Measurements from ENCODE around the gene CHST8. TPM values are rescaled to one million over a fixed set of nuclear protein-coding genes. Genes with fewer than 3 reads are reported as not detected.

The CHST8 gene
- total RNA-seq, 1 experiment from 2014 or later: not detected

DNA sequence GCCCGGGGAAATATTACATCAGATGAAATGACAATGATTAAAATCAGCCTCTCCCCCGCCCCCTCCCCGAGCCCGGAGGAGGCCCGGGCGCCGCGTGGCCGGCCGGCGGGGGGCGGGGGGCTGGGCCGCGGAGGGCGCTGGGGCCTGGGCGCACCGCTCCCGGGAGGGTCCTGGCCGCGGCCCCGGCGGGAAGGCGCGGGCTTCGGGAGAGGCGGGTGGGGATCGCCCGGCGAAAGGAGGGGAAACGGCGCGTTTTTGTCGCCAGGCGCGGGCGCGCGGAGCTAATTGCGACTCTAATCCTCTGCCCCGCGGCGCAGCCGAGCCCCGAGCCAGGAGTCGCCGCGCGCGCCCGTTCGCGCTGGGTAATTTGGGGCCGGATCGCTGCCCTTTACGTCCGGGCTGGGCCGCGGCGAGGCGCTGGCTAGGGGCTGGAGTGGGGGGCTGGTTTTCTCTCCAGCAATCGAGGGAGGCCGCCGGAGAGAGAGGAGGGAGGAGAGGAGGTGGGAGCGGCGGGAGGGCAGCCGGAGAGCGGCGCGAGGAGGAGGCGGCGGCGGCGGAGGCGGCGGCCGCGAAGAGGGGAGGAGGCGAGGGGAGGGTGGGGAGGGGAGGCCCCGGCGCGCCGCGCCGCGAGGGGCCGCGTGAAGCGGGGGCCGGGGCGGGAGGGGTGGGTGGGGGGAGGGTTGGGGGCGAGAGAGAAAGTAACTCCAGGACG is 174.6 kb downstream of the CHST8 start, which contains the start of gene KCTD15:
Gene KCTD15, plus strand, starts transcription at position 707 of the 712 bp plus-strand sequence. CDS start 3,585 bp downstream, outside the sequence.
- H2AFZ ChIP-seq: peak within 1 kb of the TSS; percentile 87
- peak within 1 kb of the TSS; percentile 88 for H3K4me2 ChIP-seq
- no peaks in the 10 kb centered on the region for H4K20me1 ChIP-seq (ENCODE audit: insufficient read depth)
- ChIA-PET CTCF (interaction anchor here (0.6 kb wide), 3 partner anchors 110 to 366 kb away, joined by 3 to 4 read pairs (median 3); no protein-coding TSS in a partner anchor), POLR2A (ENCODE audit: unreplicated experiment) (interaction anchor here (0.6 to 0.7 kb wide), 2 partner anchors 340 to 686 kb away, joined by 4 to 6 read pairs; no protein-coding TSS in a partner anchor)
- H3K4me3 ChIP-seq: peak within 1 kb of the TSS; percentile 83
- no peaks in the 10 kb centered on the region for H3K79me2 ChIP-seq (ENCODE audit: low read depth)
- peak within 1 kb of the TSS; percentile 95 for H3K27ac ChIP-seq
- peaks cover 9% of the 10 kb centered on the region for H3K27me3 ChIP-seq (ENCODE audit: insufficient read depth, low read depth)
- peak in 1 of 2 experiments; percentile 37 for DNase-seq
- no TSS peak for BruUV-seq (replicated peaks)
- no peaks in the 10 kb centered on the region for H3K9me2 ChIP-seq (ENCODE audit: insufficient read depth)
- peaks cover 4% of the 10 kb centered on the region; the same call in 1 of the 2 replicates for H3F3A ChIP-seq (ENCODE audit: insufficient read depth, low read depth)
- TF ChIP-seq, protein P1, sequence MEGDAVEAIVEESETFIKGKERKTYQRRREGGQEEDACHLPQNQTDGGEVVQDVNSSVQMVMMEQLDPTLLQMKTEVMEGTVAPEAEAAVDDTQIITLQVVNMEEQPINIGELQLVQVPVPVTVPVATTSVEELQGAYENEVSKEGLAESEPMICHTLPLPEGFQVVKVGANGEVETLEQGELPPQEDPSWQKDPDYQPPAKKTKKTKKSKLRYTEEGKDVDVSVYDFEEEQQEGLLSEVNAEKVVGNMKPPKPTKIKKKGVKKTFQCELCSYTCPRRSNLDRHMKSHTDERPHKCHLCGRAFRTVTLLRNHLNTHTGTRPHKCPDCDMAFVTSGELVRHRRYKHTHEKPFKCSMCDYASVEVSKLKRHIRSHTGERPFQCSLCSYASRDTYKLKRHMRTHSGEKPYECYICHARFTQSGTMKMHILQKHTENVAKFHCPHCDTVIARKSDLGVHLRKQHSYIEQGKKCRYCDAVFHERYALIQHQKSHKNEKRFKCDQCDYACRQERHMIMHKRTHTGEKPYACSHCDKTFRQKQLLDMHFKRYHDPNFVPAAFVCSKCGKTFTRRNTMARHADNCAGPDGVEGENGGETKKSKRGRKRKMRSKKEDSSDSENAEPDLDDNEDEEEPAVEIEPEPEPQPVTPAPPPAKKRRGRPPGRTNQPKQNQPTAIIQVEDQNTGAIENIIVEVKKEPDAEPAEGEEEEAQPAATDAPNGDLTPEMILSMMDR (conservative IDR thresholded peaks at IDR 0.05): no peak
- no peak for TF ChIP-seq EZH2 (IDR thresholded peaks at IDR 0.05; ENCODE audit: low read depth)
- no peaks in the 10 kb centered on the region for H3K9me3 ChIP-seq (ENCODE audit: insufficient read depth, low read depth)
- 0 out of 2 replicates have a peak, but pooled peaks cover 6% of the 10 kb centered on the region for H3K4me1 ChIP-seq (replicated peaks; ENCODE audit: insufficient read depth)
- intact Hi-C loops (cut with micrococcal nuclease; ENCODE audit: unreplicated experiment): loop anchor here (5.0 kb wide), 2 partner anchors 201 to 341 kb away; no protein-coding TSS in a partner anchor
- H3K36me3 ChIP-seq (ENCODE audit: low read depth): peaks cover 5% of the 10 kb centered on the region; the same call in 1 of the 2 replicates

DNA sequence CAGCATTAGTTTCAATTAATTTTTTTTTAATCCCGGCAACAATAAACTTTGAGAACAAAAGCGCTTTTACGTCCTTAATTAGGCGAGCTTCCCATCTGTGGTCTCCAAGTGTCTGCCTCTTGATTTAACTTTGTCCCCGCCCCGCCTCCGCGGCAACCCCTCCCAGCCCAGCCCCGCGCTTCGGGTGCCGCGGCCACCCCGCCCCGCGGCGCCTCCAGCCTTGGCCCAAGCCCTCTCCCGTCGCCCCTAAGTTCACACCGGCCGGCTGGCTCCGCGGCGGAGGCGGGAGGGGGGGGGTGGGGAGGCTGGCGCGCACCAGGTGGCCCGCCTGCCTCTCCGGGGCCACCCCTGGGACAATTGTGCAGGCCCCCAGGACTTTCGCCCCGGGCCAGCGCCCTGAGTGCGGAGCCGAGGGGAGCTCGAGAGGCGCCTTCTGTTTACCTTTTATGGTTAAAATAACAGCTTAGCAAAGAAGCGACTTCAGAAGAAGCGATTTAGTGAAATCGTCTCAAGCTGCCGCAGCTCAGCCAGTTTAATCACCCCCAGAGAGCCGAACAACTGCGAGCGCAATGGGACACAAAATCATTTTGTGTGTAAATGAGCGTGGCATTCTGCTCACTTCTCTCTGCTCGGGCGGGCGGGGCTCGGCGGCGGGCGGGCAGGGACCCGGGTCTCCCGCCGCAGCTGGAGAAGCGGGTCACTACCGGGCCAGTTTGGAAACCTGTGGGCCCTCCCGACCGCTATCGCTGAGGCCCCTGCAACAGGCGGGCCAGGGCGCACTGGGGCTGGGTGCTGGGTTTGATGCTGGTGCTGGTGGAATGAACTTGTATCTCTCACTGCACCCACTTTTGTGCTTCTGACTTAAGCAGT is 176.3 kb downstream of the CHST8 start:
- no peak for DNase-seq

More for the DNA sequence above, 176.3 kb downstream of the CHST8 start:
- Histone ChIP-seq H3K4me3 (peak overlapping the region; percentile 82), H3K36me3 (ENCODE audit: low read depth) (peaks cover 11% of the 10 kb centered on the region; the same call in 1 of the 2 replicates), H3K4me1 (replicated peaks; ENCODE audit: insufficient read depth) (0 out of 2 replicates have a peak, but pooled peaks cover 6% of the 10 kb centered on the region), H2AFZ (no peak overlapping the region), H3F3A (ENCODE audit: insufficient read depth, low read depth) (peaks cover 4% of the 10 kb centered on the region; the same call in 1 of the 2 replicates), H3K79me2 (ENCODE audit: low read depth) (no peaks in the 10 kb centered on the region), H3K27ac (no peak overlapping the region), H3K4me2 (peak overlapping the region; percentile 88), H3K27me3 (ENCODE audit: insufficient read depth, low read depth) (no peaks in the 10 kb centered on the region), H3K9me3 (ENCODE audit: insufficient read depth, low read depth) (no peaks in the 10 kb centered on the region), H4K20me1 (ENCODE audit: insufficient read depth) (no peaks in the 10 kb centered on the region), H3K9me2 (ENCODE audit: insufficient read depth) (no peaks in the 10 kb centered on the region)
- ChIA-PET CTCF (no interaction called here), POLR2A (ENCODE audit: unreplicated experiment) (no interaction called here)
- TF ChIP-seq, protein P1 (conservative IDR thresholded peaks at IDR 0.05): no peak
- no peak for TF ChIP-seq EZH2 (IDR thresholded peaks at IDR 0.05; ENCODE audit: low read depth)
- intact Hi-C loops (cut with micrococcal nuclease; ENCODE audit: unreplicated experiment): loop anchor here (5.0 kb wide), 2 partner anchors 199 to 339 kb away; no protein-coding TSS in a partner anchor
- BruUV-seq (replicated peaks): no TSS peak
